DND-41 (cell line): ENCODE results near the gene ALDH2.

Experiments used
- EZH2 ChIP-seq: IDR thresholded peaks from 3 replicates; pipeline ENCODE4 v1.6.1; 2012; ENCODE audit warnings: borderline replicate concordance, low read depth, mild to moderate bottlenecking, moderate library complexity, low read length, inconsistent platforms; ENCODE audit not compliant: severe bottlenecking
- TF ChIP-seq, protein P1 (sequence below): IDR thresholded peaks from 2 replicates; pipeline ENCODE4 v1.5.1; 2012; ENCODE audit warnings: borderline replicate concordance, low read length, moderate library complexity, mild to moderate bottlenecking; ENCODE audit not compliant: poor library complexity, severe bottlenecking; ENCODE audit errors: extremely low read depth

DNA sequence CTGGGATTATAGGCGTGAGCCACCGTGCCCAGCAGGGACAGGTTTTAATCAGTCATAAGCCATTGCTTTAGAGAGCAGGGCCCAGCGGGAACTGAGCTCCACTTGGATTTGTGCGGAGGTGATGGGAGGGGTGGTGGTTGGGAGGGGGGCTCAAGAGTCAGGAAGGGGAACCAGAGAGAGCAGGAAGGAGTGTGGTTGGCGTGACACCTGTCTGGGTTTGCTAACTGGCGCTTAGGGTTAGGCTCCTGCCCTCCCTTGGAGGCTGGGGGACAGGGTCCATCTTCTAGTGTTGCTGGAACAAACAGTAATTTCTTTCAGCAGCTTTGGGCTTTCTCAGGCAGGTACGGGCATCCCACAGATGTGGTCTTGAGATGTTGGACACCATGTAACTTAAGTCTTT, 7.5 kb upstream of the ALDH2 start:
- TF ChIP-seq, protein P1, sequence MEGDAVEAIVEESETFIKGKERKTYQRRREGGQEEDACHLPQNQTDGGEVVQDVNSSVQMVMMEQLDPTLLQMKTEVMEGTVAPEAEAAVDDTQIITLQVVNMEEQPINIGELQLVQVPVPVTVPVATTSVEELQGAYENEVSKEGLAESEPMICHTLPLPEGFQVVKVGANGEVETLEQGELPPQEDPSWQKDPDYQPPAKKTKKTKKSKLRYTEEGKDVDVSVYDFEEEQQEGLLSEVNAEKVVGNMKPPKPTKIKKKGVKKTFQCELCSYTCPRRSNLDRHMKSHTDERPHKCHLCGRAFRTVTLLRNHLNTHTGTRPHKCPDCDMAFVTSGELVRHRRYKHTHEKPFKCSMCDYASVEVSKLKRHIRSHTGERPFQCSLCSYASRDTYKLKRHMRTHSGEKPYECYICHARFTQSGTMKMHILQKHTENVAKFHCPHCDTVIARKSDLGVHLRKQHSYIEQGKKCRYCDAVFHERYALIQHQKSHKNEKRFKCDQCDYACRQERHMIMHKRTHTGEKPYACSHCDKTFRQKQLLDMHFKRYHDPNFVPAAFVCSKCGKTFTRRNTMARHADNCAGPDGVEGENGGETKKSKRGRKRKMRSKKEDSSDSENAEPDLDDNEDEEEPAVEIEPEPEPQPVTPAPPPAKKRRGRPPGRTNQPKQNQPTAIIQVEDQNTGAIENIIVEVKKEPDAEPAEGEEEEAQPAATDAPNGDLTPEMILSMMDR, result no peak
- TF ChIP-seq EZH2, result no peak
